ENCODE data around the gene RBFOX2.
A peak's percentile ranks its signal among the peaks of the same experiment; 100 is the strongest.

The RBFOX2 gene

GRCh38 chr22:35973388-35973787, 55.2 kb downstream of the RBFOX2 start:
- no peaks in the 10 kb centered on the region for H3K36me3 Mint-ChIP-seq (ENCODE audit: low read depth)
- TF ChIP-seq, protein P1, sequence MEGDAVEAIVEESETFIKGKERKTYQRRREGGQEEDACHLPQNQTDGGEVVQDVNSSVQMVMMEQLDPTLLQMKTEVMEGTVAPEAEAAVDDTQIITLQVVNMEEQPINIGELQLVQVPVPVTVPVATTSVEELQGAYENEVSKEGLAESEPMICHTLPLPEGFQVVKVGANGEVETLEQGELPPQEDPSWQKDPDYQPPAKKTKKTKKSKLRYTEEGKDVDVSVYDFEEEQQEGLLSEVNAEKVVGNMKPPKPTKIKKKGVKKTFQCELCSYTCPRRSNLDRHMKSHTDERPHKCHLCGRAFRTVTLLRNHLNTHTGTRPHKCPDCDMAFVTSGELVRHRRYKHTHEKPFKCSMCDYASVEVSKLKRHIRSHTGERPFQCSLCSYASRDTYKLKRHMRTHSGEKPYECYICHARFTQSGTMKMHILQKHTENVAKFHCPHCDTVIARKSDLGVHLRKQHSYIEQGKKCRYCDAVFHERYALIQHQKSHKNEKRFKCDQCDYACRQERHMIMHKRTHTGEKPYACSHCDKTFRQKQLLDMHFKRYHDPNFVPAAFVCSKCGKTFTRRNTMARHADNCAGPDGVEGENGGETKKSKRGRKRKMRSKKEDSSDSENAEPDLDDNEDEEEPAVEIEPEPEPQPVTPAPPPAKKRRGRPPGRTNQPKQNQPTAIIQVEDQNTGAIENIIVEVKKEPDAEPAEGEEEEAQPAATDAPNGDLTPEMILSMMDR (IDR thresholded peaks at IDR 0.05; ENCODE audit: unreplicated experiment in 3 of 3) = no peak
- H3K27me3 Mint-ChIP-seq (ENCODE audit: low read depth) = no peaks in the 10 kb centered on the region
- peak overlapping the region in 1 of 3 experiments; percentile 64 for H3K4me3 Mint-ChIP-seq
- H3K27ac Mint-ChIP-seq = peak overlapping the region; percentile 89 to 94 (median 92)
- H3K4me1 Mint-ChIP-seq = peaks cover 87% of the 10 kb centered on the region
- no peaks in the 10 kb centered on the region for H3K9me3 Mint-ChIP-seq

- Mint-ChIP-seq H3K4me1 (peaks cover 89% of the 10 kb centered on the region), H3K27me3 (ENCODE audit: low read depth) (no peaks in the 10 kb centered on the region), H3K9me3 (no peaks in the 10 kb centered on the region), H3K27ac (peak overlapping the region; percentile 89 to 94 (median 92)), H3K4me3 (peak overlapping the region in 1 of 3 experiments; percentile 18), H3K36me3 (ENCODE audit: low read depth) (no peaks in the 10 kb centered on the region)
- TF ChIP-seq, protein P1 (IDR thresholded peaks at IDR 0.05; ENCODE audit: unreplicated experiment in 3 of 3) = no peak
Measured at GRCh38 chr22:35972559-35972958, 56.1 kb downstream of the RBFOX2 start.

DNA sequence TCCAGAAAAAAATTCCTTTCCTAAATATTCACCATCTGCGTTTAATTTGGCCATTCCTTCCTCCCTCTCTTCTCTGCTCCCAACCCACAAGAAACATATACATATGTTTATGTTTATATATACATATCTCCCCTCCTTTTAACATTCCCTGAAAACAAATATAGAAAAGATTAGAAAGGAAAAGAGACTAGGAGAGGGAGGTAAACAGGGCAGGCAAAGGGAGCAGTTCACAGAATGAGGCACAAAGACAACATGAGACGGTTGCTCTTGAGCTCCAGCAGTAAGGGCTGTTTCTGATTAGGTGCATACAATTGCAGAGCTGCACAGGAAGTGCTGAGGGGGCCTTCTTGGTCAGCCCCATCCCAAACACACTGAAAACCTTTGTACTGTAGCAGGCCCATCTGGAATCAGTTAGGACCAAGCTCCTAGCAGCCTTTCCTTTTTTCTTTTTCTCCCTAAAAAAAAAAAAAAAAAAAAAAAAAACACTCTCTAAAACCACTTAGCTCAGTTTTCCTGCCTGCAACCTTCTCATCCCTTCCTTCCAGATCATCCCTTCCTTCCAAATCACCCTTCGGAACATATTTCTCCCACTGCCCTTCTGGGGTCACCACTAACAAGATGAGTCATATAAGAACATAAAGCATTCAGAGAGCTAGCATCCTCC, 57.0 kb downstream of the RBFOX2 start:
- H3K4me1 Mint-ChIP-seq = peaks cover 87% of the 10 kb centered on the region
- H3K27ac Mint-ChIP-seq = peak overlapping the region; percentile 89 to 94 (median 92)
- H3K9me3 Mint-ChIP-seq = no peaks in the 10 kb centered on the region
- H3K36me3 Mint-ChIP-seq (ENCODE audit: low read depth) = no peaks in the 10 kb centered on the region
- no peaks in the 10 kb centered on the region for H3K27me3 Mint-ChIP-seq (ENCODE audit: low read depth)
- H3K4me3 Mint-ChIP-seq = peak overlapping the region; percentile 47 to 74 (median 56)
- TF ChIP-seq, protein P1 (IDR thresholded peaks at IDR 0.05; ENCODE audit: unreplicated experiment in 3 of 3) = no peak

- Mint-ChIP-seq H3K9me3 (no peaks in the 10 kb centered on the region), H3K4me1 (peaks cover 88% of the 10 kb centered on the region), H3K27me3 (ENCODE audit: low read depth) (no peaks in the 10 kb centered on the region), H3K27ac (peak overlapping the region; percentile 89 to 94 (median 92)), H3K4me3 (peak overlapping the region; percentile 47 to 74 (median 56)), H3K36me3 (ENCODE audit: low read depth) (no peaks in the 10 kb centered on the region)
- TF ChIP-seq, protein P1 (IDR thresholded peaks at IDR 0.05; ENCODE audit: unreplicated experiment in 3 of 3) = no peak
Measured at GRCh38 chr22:35970616-35971455, 57.8 kb downstream of the RBFOX2 start.

GRCh38 chr22:35967046-35967397, 61.6 kb downstream of the RBFOX2 start:
- Mint-ChIP-seq H3K9me3 (no peaks in the 10 kb centered on the region), H3K4me1 (peaks cover 68% of the 10 kb centered on the region), H3K27me3 (ENCODE audit: low read depth) (no peaks in the 10 kb centered on the region), H3K36me3 (ENCODE audit: low read depth) (no peaks in the 10 kb centered on the region), H3K27ac (peak overlapping the region in 2 of 3 experiments; percentile 26 to 94), H3K4me3 (no peak overlapping the region)
- TF ChIP-seq, protein P1 (IDR thresholded peaks at IDR 0.05; ENCODE audit: unreplicated experiment in 3 of 3) = no peak

Data from nephron (organoid).